ENCODE results near the gene ST8SIA5. TPM values are rescaled to one million over a fixed set of nuclear protein-coding genes. Genes with fewer than 3 reads are reported as not detected.

The ST8SIA5 gene
- total RNA-seq, 2 experiments from 2014 or later, result not detected

DNA sequence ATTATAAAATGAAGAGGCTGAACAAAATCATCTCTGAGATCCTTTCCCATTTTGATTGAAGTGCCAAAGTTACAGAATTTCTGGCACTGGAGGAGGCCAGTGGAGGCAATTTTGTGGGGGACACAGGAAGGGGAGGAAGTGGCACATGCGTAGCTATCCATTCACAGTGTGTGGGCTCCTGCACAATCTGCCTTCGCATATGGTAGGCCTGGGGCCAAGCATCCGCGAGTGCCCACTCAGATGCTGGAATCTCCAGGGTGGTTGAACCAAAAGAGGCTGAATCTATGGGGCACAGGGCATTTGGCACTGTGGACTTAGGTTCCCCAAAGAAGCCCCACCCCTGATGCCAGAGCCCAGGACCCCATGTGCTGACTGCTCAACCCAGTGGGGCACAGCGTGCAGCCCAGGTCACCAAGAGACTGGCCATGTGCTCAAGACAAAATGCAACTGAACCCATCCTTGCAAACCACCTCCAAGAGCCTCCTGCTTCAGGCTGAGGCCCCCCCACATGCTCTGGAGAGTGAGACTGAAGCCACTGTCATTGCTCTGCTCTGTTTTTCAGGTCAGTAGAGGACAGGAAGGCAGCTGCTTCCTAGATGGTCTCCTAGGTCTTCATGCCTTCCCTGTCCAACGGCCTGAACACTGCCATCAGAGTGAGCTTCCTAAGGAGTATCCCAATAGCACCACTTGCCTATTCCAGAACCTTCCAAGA, 28.5 kb downstream of the ST8SIA5 start:
- Mint-ChIP-seq H3K4me1 (ENCODE audit: low read depth) (no peaks in the 10 kb centered on the region), H3K27ac (no peak overlapping the region), H3K27me3 (peaks cover 3% of the 10 kb centered on the region), H3K4me3 (no peak overlapping the region), H3K9me3 (peaks cover 2% of the 10 kb centered on the region), H3K36me3 (ENCODE audit: low read depth) (no peaks in the 10 kb centered on the region)
- intact Hi-C loops (cut with micrococcal nuclease), result no loop called here
- DNase-seq (no peak), ATAC-seq (no peak)
- POLR2A ChIA-PET, result no interaction called here
- no peak for TF ChIP-seq CTCF (IDR thresholded peaks at IDR 0.05)
- CTCF ChIA-PET, result no interaction called here

DNA sequence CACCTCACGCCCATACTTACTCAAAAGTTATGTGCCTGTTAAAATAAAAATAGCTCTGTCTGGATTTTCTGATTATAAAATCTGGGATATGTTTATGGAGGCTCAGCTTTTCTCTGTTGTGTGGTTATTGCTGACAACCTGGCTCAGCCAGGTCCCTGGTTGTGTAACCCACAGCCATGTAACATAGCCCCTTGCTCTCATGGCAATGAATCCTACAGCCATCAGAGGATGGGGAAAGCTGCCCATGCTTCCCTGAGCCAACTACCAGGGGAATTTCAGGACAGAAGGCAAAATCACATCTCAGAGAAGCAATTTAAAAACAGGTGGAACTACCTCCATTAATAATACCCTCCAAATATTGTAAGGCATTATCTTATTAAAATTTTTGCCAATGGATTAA, 29.7 kb downstream of the ST8SIA5 start:
- H3K9me3 Mint-ChIP-seq, result peaks cover 2% of the 10 kb centered on the region
- H3K36me3 Mint-ChIP-seq (ENCODE audit: low read depth), result no peaks in the 10 kb centered on the region
- POLR2A ChIA-PET, result no interaction called here
- intact Hi-C loops (cut with micrococcal nuclease), result no loop called here
- no peak for TF ChIP-seq CTCF (IDR thresholded peaks at IDR 0.05)
- CTCF ChIA-PET, result no interaction called here
- ATAC-seq (no peak), DNase-seq (no peak)
- no peak overlapping the region for H3K27ac Mint-ChIP-seq
- no peak overlapping the region for H3K4me3 Mint-ChIP-seq
- no peaks in the 10 kb centered on the region for H3K4me1 Mint-ChIP-seq (ENCODE audit: low read depth)
- peaks cover 3% of the 10 kb centered on the region for H3K27me3 Mint-ChIP-seq

DNA sequence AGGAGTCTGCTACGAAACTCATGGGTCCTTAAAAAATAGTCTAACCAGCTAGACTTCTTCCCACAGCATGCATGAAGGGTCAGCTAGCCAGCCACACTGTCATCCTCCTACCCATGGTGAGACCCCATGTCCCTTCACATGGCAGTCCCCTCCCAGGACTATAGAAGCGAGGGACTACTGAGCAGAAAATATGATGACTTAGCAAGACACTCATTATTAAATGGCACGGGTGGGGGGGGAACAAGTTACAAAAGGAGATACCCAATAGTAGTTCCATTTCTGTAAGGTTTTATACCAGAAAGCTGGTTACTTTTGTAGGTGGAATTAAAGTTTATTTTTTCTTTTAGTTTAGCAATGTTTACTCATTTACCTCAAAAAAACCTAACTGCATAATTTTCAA, 31.5 kb downstream of the ST8SIA5 start:
- ChIA-PET POLR2A (no interaction called here), CTCF (interaction anchor here (1.5 kb wide), 1 partner anchor 67 kb away, joined by 5 read pairs; no protein-coding TSS in a partner anchor)
- Mint-ChIP-seq H3K4me1 (ENCODE audit: low read depth) (no peaks in the 10 kb centered on the region), H3K27me3 (peaks cover 2% of the 10 kb centered on the region), H3K9me3 (peaks cover 2% of the 10 kb centered on the region), H3K36me3 (ENCODE audit: low read depth) (no peaks in the 10 kb centered on the region), H3K27ac (no peak overlapping the region), H3K4me3 (no peak overlapping the region)
- intact Hi-C loops (cut with micrococcal nuclease), result no loop called here
- no peak for TF ChIP-seq CTCF (IDR thresholded peaks at IDR 0.05)
- no peak for ATAC-seq
- DNase-seq, result no peak

DNA sequence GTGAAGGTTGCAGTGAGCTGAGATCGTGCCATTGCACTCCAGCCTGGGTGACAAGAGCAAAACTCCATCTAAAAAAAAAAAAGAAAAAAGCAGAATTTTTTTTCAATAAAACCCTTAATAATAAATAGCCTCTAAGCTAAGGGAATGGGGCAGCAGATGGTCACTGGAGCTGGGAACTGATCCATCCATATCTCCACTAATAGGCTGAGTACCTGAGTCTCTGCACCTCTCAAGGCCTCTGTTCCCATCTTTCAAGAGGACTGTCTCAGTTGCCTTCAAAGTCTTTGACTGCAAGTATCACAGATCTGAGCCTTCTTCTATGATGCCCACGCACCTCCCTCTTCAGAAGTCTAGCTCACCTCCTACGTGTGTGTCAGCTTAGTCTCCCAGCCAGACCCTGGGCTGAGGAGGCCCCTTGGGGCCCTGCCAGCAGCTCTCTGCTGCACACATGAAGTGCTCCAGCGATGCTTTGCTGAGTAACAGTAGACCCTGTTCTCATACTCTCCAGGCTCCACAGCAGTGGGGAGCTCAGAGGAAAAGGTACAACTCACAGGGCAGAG, 32.9 kb downstream of the ST8SIA5 start:
- ATAC-seq (no peak), DNase-seq (no peak)
- H3K4me1 Mint-ChIP-seq (ENCODE audit: low read depth), result no peaks in the 10 kb centered on the region
- H3K4me3 Mint-ChIP-seq, result no peak overlapping the region
- ChIA-PET POLR2A (no interaction called here), CTCF (interaction anchor here (1.5 kb wide), 1 partner anchor 66 kb away, joined by 5 read pairs; no protein-coding TSS in a partner anchor)
- no peak overlapping the region for H3K27ac Mint-ChIP-seq
- intact Hi-C loops (cut with micrococcal nuclease), result no loop called here
- H3K27me3 Mint-ChIP-seq, result peaks cover under 1% of the 10 kb centered on the region
- H3K9me3 Mint-ChIP-seq, result no peaks in the 10 kb centered on the region
- H3K36me3 Mint-ChIP-seq (ENCODE audit: low read depth), result no peaks in the 10 kb centered on the region
- TF ChIP-seq CTCF (IDR thresholded peaks at IDR 0.05), result no peak

DNA sequence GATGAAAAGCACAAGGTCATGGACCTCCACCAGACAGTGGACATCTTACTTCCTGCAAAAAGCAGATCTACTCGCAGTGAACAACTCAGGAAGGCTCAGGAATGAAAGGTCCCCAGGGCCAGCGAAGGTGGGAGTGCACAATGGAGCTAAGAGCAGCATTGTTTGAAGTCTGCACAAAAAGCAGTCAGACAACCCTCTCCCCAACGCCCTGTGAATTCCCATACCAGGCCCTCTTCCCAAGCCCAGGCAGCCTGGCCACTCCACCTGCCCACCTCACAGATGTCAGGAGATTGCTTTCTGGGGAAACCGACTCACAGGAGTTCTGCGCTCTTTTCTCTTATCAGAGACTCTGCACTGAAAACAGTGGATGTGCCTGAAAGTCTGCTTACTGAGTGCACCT, 34.8 kb downstream of the ST8SIA5 start:
- ChIA-PET POLR2A (no interaction called here), CTCF (no interaction called here)
- intact Hi-C loops (cut with micrococcal nuclease), result no loop called here
- Mint-ChIP-seq H3K27ac (no peak overlapping the region), H3K4me1 (ENCODE audit: low read depth) (no peaks in the 10 kb centered on the region), H3K36me3 (ENCODE audit: low read depth) (no peaks in the 10 kb centered on the region), H3K4me3 (no peak overlapping the region), H3K27me3 (no peaks in the 10 kb centered on the region), H3K9me3 (no peaks in the 10 kb centered on the region)
- DNase-seq, result no peak
- no peak for TF ChIP-seq CTCF (IDR thresholded peaks at IDR 0.05)
- no peak for ATAC-seq
